Activated CD8-positive, alpha-beta memory T cell treated with anti-CD3 and anti-CD28 coated beads, Interleukin-2, amount 50 U/mL, for 48 hours (primary cell): ENCODE measurements around the gene EDDM3A.
"Not testable (repeated sequence)": the region's sequence is repeated elsewhere in the genome, so short reads cannot be mapped to it uniquely, and the experiment has no call there.

Experiments used
- DNase-seq: peaks from one replicate; pipeline ENCODE4 v3.0.0-alpha.2; 2020

Gene EDDM3A

DNA sequence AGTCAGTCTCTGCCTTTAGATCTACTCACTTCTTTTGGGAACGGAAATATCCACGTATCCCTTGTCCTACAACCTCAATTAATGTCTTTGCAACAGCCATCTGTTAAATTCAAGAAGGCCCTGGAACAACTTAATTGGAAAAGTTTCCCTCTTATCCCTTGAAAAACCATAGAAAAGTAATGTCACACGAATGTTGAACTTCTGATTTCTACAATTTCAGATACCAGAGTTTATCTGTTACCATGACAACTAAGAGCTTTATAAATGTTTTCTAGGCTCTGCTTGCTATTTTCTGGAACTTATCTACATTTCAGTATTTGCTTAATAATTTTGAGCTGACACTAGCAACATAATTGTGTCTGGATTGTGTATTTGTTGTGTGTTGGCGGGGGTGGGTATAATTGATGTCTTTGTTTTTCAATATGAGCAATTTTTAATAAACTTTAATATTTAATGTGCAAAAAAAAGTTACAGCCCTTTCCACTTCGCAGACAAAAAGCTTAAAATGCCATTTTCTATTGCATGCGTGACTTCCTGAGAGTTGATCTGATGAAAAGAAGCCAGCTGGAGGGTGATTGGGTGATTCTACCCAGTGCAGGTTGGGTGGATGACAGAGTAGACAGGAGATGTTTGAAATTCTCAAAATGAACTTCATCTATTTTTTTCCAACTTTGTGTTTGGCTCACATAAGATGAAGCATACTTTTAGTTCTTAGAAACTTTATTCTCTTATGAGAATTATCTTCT is 11.8 kb upstream of the EDDM3A start:
- no peak for DNase-seq

DNA sequence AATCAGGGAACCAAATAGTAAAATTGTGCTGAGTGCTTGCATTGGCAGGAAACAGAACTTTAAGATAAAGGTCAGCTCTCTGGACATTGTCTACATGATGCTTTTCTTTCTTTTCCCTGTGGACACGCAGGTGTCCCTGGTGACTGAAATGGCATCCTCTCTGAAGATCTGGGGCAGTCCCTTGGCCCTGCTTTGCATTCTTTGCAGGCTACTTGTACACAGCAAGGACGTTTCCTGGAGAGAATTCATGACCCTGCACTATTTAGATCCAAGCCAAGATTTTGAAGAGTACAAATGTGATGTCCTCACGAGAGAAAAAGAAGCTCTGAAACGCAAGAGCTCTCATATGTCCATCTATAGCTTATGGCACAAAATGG is 11.3 kb upstream of the EDDM3A start:
- DNase-seq = no peak

DNA sequence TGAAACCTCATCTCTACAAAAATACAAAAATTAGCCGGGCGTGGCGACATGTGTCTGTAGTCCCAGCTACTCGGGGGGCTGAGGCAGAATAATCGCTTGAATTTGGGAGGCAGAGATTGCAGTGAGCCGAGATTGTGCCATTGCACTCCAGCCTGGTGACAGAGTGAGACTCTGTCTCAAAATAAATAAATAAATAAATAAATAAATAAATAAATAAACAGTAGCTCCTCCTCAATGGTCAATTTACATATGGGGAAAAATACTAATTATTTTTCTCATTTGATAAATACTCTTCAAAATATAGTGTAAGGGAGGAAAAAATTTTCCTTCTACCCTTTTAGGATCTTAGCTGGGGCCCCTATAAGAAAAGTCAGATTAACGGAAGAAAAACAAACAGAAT is 7.4 kb upstream of the EDDM3A start:
- DNase-seq = not testable (repeated sequence)

DNA sequence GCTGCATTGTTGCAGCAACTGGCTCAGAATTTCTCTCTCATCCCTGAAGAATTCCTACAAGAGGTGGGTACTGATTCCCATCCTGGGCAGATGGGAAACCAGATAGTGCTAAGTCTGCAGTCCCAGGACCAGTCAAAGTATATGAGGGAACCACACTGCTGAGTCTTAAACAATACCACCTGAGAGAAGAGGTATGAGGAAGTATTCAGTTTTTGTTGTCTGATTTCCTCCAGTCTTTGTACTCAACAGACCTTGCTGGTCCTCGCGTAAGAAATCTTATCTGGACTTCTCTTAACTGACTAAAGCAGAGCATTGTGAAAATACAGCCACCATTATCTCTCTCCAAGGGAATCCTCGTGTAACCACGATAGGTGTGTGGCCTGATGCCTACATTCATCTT is 3.6 kb upstream of the EDDM3A start:
- no peak for DNase-seq

DNA sequence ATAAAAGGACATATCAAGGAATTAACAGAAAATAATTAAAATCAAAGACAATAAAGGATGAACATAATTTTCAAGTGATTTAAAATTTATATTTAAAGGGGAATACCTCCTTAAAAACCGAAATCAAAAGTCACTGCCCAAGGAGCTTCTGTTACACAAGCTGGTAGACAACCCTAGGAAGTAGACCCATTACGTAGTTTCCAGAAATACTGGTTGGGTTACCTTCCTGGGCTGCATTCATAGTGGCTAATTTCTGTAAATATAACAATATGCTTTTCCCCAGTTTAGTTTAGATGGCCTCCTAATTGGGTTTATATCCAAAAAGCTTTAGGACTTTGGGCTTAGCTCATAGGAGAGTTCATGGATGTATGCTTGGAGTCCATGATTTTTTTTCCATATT is 2.1 kb upstream of the EDDM3A start:
- DNase-seq = no peak

DNA sequence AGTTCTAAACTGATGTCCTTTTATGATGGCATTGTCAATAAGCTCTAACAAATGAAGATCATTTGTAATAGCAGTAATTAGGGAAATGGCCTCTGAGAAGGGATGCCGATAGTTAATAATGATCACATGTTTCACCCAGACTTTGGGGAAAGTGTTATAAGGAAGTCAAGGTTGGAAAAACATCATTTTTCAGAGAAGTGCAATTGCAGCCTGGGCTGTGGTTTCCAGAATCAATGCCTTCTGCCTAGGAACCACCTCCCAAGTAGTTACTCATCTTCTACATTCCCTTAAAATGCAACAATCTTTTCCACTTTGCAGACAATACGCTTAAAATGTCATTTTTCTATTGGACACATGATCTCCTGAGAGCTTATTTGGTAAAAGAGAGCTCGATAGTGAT is 879 bp downstream of the EDDM3A start:
- DNase-seq = no peak

DNA sequence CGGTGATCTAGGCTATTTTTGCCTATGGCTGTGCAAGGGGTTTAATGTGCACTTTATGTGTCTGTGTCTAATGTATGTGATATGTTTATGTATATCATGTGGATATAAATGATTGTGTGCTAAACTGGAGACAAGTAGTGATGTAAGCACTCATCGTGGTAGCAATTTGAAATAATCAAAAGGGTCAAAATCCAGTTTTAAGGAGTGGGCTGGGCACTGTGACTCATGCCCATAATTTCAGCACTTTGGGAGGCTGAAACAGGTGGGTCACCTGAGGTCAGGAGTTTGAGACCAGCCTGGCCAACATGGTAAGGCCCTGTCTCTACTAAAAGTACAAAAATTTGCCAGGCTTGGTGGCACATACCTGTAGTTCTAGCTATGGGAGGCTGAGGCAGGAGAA is 2.8 kb downstream of the EDDM3A start:
- no peak for DNase-seq

DNA sequence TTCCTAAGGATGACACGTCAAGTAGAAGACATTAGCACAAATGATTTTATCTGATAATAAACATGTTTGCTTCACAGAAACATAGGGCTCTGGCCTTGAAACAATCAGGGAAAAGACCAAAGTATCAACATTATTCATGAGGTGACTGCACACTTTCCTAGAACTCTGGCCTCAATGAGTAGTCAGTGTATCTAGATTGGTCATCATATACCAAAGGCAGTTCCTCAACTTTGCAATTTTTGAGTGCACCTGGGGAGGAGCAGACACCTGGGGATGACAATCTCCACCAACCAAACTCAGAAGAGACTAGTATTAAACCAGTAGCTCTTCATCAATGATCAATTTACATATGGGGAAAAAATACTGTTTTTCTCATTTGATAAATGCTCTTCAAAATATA is 4.5 kb downstream of the EDDM3A start:
- DNase-seq = no peak

DNA sequence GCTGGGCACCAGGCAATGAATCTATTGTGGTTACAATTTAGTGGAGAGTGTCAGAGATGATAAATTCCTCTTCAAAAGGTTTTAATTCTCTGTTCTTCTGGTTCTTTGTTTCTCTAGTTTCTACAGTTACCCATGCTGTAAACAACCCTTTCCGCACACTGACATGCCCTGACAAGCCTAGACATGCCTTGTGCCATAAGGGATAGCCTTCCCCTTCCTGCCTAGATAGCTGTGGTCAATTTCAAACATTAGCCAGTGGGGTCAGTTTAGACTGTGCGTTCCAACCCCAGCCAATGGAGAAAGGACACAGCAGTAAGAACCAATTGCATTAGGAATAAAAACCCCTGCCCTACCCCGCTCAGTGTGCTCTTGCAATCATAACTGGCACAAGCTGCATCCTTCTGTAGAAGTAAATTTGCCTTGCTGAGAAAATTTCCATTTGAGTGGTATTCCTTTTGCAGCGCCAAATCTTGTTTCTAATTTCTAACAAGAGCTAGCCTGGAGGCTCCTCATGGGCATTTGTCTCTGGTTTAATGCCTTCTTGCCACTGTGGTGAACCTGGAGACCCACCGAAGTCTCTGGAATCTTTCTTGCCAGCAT is 6.4 kb downstream of the EDDM3A start:
- no peak for DNase-seq

DNA sequence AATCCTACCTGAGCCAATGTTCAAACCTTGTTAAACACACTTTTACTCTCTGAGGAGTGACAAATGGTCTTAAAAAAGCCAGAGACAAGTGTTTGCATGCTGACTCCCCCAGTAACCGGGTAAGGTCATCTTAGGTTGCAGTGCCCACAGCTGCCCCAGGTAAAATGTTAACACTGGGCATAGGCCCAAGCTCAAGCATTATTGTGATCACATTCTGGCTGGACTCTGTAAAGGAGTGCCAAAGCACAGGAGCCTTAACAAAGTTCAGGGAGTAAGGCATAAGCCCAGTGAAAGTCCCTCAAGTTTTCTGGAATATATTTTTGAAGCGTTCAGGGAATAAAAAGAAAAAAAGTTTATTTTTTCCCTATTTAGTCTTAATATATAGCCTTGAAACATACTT is 8.6 kb downstream of the EDDM3A start:
- no peak for DNase-seq

DNA sequence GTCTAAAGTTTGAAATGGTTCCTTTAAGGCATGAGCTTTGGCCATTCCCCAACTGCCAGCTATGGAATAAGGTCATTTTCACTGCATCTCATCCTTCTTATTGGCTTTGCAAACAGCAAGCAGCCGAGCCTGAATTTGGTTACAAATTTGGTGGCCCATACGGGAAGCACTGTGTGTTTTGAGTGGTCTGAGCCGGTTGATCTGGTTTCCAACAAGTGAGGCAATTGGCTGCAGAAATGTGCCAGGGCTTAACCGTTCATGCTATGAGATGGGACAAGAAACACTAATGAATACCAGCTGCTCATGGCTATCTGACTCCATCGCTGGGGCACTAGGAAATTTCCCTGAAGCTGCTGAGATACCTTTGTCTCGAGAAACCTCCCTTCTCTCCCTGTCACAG is 9.3 kb downstream of the EDDM3A start:
- DNase-seq = no peak

DNA sequence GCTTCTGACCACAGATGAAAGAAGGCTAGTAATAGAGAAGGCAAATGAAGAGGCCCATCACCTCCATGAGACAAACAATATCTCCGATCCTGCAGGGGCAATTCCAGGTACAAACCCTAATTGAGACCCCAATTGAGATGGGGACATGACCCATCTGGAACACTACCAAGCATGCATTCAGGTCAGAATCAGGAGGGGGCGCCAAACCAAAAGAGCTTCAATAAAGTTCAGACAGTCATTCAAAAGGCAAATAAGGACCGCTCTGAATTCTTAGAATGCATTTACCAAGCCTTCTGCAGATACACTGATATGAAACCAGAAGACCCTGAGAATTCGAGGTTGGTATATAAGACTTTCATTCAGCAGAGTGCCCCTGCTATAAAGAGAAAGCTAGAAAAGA is 12.3 kb downstream of the EDDM3A start:
- no peak for DNase-seq

DNA sequence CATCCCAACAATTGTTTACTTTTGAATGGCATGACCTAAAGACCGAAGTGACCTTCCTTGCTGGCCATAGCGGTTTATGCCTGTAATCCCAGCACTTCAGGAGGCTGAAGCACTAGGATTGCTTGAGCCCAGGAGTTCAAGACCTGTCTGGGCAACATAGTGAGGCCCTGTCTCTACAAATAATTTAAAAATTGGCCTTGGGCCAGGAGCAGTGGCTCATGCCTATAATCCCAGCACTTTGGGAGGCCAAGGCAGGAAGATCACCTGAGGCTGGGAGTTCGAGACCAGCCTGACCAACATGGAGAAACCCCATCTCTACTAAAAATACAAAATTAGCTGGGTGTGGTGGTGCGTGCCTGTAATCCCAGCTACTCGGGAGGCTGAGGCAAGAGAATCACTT is 13.8 kb downstream of the EDDM3A start:
- DNase-seq = not testable (repeated sequence)

DNA sequence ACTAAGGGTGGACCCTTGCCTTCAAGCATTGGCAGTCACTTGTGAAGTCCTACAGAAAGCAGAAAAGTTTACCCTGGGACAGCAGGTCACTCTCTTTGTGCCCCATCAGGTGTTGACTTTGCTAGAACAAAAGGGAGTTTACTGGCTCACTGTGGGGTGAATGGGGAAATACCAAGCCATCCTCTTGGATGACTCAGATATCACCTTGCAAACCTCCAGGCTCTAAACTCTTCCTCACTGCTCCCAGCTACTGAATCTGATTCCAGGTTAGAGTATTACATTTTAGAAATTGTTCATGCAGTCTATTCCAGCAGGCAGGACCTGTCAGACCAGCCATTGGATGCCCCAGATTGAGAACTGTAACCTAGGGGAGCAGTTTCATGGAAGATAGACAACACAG is 15.3 kb downstream of the EDDM3A start:
- no peak for DNase-seq

DNA sequence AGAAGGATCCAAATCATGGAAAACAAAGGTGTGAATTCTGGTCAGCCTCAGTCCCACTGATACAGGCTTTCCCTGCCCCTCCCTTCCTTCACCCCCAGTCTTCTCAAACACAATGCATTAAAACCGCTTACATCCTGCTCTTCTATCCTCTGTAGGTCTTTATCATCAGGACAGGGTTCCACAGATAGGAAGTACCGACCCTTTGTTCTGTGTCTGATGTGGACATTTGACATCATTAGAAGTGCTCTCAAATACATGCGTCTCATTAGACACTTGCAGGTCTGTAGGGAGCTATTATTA is 22.9 kb downstream of the EDDM3A start:
- no peak for DNase-seq

DNA sequence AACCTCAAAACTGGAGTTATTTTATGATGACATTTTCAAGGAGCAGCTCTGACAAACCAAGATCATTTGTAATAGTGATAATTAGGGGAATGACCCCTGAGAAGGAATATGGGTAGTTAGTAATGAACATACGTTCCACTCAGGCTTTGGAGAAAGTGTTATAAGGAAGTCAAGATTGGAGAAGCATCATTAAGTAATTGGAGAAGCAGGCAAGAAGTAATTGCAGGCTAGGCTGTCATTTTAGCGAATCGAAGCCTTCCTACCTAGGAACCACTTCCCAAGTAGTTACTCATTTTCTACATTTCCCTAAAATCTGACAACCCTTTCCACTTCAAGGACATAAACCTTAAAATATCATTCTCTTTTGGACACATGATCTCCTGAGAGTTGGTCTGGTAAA is 23.7 kb downstream of the EDDM3A start:
- no peak for DNase-seq

DNA sequence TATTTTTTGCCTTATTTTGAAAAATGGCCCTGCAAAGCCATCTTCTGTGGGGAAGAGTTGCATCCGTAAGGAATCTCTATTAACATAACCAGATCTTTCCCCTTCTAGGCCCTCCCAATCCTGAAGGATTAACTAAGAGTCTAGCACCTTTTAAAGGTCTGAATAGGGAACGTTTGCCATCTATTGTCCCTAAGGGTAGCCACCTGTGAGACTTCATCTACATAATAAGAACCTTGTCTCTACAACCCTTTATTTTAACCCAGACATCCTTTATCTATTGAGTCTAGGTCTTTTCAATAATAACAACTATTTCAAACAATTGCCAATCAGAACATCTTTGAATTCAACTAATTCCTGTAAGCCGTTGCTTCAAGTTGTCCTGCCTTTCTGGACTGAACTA is 27.0 kb downstream of the EDDM3A start:
- no peak for DNase-seq

DNA sequence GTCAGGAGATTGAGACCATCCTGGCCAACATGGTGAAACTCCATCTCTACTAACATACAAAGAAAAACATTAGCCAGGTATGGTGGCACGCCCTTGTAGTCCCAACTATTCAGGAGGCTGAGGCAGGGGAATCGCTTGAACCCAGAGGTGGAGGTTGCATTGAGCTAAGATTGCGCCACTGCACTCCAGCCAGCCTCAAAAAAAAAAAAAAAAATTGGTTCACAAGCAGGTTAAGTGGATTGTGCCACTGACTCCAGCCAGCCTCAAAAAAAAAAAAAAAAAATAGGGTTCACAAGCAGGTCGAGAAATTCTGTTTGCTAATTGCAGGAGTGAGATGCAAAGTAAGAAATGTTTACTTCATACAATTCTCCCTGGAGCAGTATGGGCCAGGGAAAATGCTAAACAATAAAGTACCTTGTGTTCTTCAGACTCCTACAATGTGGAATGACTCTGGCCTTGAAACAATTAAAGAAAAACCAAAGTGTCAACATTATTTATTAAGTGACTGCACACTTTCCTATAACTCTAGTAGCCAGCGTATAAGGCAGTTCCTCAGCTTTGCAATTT is 28.7 kb downstream of the EDDM3A start:
- no peak for DNase-seq

DNA sequence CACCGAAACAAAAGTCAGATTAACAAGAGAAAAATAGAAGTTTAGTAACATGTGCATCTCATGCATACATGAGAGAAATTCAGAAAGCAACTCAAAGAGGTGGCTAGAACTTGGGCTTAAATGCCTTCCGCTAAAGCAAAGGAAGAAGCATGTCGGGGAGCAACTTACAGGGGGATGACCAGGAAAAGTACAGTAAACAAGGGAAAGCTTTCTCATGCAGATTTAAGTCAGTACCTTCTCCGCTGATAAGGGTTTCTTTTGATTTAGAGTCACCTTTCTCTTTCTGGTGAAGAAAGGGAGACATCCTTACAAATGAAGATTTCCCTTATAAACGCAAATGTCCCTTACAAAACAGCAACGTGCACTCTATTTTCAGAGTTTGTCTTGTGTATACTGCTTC is 29.4 kb downstream of the EDDM3A start:
- DNase-seq = no peak

DNA sequence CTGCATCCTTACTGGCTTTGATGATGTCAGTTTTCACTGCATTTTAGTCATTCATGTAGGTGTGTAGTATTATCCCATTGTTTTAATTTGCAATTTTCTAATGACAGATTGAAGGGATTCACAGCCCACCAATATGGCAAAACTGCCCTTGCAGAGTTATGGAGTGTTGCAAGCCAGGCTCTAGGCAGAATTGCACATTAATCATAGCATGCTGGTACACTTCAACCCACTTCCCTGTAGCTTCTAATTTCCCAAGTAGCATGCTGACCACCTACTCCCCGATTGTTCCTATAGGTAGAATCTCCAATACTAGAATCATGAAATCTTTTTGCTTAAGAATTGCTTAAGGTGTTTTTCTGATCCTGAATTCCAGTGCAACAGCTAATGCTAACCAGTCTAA is 30.2 kb downstream of the EDDM3A start:
- DNase-seq = no peak

DNA sequence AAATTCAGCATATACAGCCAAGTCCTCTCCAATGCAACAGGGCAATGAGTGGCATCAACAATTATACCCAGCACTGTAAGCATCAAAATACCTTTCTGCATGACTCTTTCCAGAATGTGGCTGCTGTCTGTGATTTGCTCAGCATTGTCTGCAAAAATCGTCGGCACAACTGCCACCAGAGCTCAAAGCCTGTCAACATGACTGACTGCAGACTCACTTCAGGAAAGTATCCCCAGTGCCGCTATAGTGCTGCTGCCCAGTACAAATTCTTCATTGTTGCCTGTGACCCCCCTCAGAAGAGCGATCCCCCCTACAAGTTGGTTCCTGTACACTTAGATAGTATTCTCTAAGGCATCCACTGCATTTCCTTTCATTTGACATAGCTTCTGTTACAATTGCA is 36.1 kb downstream of the EDDM3A start:
- DNase-seq = no peak

DNA sequence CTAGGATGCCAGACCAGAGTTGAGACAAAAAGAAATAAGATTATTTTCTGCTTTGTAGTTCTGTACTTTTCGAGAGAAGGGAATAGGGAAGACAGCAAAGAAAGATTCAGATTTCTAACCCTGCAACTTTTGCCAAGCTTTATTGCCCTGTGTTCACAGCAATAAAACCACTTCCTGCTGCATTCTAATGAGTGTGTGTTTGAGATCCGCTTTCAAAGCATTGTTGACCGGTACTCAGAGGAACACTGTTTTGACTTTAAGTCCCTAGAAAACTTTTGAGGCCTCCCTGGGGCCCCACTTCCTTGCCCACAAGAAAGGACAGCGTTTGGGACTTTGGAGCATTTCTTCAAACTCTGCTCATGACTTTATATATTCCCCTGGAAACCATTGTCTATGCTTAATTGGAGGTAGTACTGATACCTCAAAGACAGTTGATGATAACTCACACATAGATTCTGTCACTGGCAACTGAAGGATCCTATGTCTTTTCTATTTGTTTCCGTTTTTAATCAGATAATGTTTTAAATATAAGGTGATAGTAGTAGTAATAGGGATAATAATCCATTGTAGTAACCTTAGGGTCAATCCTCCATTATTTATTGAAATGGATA is 36.7 kb downstream of the EDDM3A start:
- no peak for DNase-seq

DNA sequence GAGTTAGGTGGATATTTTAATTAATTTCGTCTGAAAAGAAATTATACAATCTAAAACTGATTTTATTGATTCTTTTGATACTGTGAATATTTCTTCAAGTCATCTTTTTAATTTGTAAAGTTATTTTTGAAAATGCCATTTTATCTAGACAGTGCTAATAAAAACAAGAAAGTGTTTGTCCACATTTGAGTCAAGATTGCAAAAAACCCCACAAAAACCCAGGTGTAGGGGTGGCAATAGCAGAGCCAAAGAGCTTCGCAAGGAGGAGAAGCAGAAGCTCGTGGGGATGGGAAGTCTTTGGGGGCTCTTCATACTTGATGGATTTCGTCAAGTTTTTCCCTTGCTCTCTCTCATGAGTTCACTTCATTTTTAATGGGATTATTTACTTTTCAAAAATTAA is 41.3 kb downstream of the EDDM3A start:
- no peak for DNase-seq

DNA sequence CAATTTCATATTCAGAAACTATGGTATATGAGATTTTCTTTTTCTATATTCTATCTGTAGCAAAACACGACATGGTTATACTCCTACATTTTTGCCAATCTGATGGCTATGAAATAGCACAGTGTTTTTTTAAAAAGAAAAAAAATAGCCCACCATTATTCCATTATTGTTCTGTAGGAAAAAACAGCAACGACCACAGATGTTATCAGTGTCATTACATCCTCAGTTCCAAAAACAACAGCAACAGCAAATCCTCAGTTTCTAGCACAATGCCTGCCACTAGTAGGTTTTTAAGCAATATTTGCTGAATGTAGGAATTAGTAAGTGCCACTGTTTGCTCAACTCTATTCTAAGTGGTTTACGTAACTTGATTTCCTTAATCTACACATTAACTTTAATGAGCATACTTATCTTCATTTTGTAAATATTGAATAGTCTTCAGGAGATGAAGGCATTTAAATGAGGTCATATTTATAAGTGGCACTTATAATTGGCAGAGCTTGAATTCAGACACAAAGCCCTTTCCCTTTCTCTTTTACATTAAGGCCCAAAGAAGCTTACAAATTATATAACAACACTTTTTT is 43.6 kb downstream of the EDDM3A start:
- no peak for DNase-seq
